Stimulated activated CD4-positive, alpha-beta T cell treated with anti-CD3 and anti-CD28 coated beads, TNF-alpha, amount 100 ng/mL, for 1 hour (primary cell): ENCODE data around the gene CLCNKA.
"Not testable (repeated sequence)": the region's sequence is repeated elsewhere in the genome, so short reads cannot be mapped to it uniquely, and the experiment has no call there.

Experiments
- DNase-seq, 3 donors: peaks; one replicate each; pipeline ENCODE4 v3.0.0-alpha.2; 2020; ENCODE audit warnings: low read depth in 3 of 3, low spot score in 1 of 3

CLCNKA gene

DNA sequence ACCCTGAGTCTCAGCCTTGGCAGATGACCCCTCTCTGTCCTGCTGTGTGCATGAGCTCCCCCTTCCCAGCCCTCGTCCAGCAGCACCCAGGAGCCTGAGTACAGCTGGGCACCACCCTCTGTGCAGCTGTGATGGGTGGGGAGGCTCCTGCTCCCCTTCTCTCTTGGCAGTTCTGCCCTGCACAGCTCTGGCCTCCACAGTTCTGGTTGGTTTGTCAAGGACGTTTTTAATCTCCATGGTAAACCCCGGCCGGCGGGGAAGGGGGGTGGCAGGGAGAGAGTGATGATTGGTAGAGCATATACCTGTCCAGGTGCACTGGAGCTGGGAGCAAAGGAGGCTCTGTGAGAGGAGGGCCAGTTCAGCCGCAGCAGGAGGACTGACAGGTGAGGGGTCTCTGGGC, at the start of gene CLCNKA:
Gene CLCNKA, plus strand, starts transcription at position 356 of the 400 bp plus-strand sequence. CDS start 584 bp downstream, outside the sequence.
- no peak for DNase-seq

- no peak for DNase-seq
Measured at GRCh38 chr1:15972409-15972808, 49.4 kb upstream of the CLCNKA start.

- DNase-seq: no peak
Measured at GRCh38 chr1:15973772-15974171, 48.1 kb upstream of the CLCNKA start.

- no peak for DNase-seq
Measured at GRCh38 chr1:15974855-15975254, 47.0 kb upstream of the CLCNKA start.

GRCh38 chr1:15975358-15975804, 46.5 kb upstream of the CLCNKA start:
- DNase-seq: peak in 2 of 3 donors; percentile 37 to 65

DNA sequence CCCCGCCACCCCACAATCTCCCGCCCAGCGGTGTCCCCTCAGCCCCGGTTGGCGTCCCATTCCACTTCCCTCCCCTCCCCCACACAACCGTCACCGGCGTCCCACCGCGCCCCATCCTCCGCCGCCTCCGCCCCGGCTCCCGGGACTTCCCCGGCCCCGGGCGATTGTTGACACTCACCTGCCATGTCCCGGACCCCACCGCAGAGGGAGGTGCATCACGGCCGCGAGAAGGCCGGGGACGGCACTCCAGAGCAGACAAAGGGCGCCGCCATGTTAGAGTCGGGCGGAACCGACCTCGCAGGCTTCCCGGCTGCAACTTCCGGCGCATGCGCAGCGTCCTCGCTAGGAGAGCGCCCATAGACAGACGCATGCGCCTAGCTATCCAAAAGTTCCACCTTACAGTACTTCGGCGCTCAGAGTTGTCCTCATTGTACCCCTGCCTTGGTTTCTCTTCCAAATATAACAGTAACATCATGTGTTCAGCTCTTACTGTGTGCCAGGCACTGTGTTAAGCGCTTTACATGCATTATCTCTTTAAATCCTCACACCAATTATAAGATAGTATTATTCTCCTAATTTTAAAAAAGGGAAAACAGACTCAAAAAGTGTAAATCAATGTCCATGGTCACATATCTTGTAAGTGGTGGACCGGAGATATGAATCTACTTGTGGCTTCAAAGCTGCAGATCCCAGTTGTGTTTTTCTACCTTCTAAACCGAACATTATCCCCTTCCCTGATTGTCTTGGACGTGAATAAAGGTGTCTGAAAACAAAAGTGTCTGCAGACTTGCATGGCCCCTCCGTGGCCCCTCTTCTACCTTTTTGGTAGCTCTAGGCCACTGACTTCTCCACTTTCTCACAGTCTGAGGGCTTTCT, 45.8 kb upstream of the CLCNKA start, which contains the start of gene ZBTB17:
Gene ZBTB17, minus strand, starts transcription at position 297 of the 876 bp plus-strand sequence. CDS start 27,606 bp downstream, outside the sequence.
- DNase-seq: peak; percentile 93 to 95 (median 94)

DNA sequence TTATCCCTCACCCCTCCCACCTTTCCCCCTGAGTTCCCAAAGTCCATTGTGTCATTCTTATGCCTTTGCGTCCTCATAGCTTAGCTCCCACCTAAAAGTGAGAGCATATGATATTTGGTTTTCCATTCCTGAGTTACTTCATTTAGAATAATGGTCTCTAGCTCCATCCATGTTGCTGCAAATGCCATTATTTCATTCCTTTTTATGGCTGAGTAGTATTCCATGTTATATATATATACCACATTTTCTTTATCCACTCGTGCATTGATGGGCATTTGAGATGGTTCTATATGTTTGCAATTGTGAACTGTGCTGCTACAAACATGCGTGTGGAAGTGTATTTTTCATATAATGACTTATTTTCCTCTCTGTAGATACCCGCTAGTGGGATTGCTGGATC, 43.9 kb upstream of the CLCNKA start:
- DNase-seq: not testable (repeated sequence)

- no peak for DNase-seq
Measured at GRCh38 chr1:15981679-15982078, 40.2 kb upstream of the CLCNKA start.

DNA sequence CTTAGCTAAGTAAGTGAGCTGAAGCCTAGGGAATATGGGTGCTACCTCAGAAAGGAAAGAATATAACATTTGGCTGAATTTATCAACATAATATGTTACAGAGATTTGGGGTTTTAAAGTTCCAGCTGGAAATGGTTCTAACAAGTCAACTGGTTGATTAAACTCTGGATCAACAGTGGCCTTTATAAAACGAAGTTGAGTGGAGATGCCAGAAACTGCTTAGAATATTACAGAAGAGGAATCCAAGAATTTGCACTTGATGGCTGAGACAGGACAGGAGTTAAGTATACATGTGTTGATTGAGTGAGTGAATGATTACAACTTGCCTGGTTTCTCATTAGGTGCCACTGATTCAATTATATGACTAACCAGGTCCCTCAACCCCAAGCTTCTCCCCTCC, 38.6 kb upstream of the CLCNKA start:
- no peak for DNase-seq

GRCh38 chr1:15985611-15986297, 36.1 kb upstream of the CLCNKA start:
- DNase-seq: no peak

DNA sequence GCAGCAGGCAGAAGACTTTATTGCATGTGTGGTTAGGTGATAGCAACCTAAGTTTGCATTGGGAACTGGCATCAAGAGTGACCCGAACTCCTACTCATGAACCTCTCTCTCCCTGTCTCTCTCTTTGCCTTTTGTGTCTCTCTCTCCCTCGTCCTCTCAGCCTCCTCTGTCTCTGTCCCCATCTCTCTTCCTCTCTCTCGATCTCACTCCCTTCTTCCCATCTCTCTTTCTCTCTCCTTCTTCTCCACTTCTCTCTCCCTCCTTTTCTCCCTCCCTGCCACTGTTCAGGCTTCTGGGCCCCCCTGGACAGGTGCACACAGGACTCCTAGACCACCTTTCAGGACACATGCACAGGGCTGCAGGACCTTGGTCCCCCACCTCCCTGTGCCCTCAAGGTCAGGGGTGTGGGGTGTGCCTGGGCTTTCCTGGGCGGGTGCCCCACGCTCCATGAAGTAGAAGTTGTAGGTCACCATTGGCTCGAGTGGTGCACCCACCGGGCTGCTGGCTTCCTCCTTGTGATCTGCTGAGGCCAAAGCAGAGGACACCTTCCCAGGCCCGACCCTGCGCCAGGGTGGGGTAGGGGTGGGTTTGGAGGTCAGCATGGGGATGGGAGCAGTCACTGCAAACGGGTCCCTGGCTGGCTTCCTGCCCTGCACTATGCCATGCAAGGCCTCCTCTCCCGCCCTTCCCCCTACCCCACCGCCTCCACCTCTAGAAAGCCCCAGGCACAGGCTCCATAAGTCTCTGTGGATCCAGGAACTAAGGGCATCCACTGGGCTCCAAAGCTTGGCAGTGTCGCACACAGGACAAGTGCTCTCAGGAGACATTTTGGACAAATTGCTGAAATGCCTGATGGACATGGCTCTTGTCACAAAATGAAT, 32.7 kb upstream of the CLCNKA start:
- no peak for DNase-seq

DNA sequence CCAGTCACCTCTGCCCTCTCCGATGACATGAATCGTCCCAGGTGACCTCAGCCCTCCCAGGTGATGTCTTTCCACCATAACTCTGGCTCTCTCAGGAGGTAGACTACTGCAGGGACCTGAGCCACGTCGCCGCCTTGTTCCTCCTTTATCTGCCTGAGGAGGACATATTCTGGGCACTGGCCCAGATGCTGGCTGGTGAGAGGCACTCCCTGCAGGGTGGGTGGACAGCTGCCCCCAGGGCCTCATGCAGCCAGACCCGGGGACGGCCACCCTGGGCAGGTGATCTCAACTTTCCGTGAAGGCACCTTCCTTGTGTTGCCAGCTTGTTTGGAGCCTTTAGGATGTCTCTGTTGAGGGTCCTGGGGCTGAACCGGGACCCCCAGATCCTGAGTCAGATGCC, 32.1 kb upstream of the CLCNKA start:
- DNase-seq: no peak

DNA sequence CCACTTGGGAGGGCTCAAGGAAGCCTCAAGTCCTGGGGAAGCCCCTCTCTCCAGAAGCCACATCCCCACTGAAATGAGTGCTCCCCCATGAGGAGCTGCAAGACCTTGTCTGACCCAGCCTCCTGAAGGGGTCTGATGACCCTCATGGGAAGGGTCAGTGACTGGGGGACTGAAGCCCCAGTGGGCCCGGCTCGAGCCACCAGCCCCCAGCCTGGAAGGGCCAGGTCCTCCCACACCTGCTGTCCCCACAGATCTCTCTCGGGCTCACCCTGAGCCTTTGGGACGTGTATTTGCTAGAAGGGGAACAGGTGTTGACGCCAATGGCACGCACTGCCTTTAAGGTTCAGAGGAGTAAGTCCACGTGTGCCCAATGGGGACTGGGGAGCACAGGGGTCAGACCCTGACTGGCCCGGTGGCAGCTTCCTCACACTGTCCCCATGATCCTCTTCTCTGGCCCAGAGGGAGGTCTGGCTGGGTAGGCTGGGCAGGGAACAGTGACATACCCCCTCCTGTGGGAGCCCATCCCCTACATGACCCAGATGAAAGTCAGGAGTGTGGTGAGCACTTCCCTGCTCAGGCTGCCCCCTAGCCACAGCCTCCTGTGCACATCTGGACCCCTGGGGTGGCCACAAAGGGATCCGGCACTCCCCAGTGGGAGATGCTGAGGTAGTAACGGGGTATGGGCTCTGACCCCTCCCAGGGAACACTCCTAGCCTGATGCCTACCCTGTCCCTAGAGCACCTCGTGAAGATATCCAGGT, 30.2 kb upstream of the CLCNKA start:
- DNase-seq: no peak

- no peak for DNase-seq
Measured at GRCh38 chr1:15992187-15992553, 29.7 kb upstream of the CLCNKA start.

GRCh38 chr1:15992582-15993500, 29.0 kb upstream of the CLCNKA start:
- DNase-seq: no peak

DNA sequence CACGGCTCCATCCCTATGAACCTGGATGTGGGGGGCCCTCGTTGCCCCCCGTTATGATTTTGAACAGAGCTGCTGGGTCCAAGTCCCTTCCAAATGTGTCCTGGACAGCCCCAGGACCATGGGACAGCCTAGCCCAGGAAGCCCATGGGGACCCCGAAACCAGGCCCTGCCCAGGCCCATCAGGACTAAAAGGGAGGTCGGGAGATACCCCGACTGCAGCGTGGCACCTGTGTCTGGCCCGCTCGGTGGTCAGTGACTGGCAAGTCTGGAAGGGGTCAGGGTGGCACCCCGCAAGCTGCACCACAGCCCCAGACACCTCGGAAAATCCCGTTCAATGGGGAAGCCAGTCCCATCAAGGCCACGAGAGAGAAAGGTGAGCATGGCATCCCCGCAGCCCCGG, 28.2 kb upstream of the CLCNKA start:
- no peak for DNase-seq

DNA sequence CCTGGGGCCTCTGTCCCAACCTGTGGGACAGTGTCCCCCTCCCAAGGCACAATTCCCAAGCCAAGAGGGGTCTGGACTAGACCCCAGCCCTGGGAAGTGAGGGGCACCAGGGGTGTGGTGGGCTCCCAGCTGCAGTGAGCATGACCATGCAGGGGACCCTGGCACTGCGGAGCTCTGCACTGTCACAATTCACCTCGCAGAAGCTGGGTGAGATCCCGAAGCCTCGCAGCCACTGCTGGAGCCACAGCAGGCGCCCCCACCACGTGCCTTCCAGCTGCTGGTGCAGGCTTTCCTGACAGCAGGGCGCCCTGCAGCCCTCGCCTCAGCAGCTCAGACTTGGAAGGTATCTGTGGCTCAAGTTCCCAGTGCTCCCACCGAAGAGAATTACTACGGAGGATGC, 27.8 kb upstream of the CLCNKA start:
- no peak for DNase-seq

- peak in 1 of 3 donors; percentile 34 for DNase-seq
Measured at GRCh38 chr1:15994590-15995351, 27.1 kb upstream of the CLCNKA start.
